ENCODE data around the gene FAM110A. TPM values are rescaled to one million over a fixed set of nuclear protein-coding genes. Genes with fewer than 3 reads are reported as not detected.

The FAM110A gene
- total RNA-seq, 4 donors from 2014 or later: 2.8 to 6.9 (median 4.7) TPM

DNA sequence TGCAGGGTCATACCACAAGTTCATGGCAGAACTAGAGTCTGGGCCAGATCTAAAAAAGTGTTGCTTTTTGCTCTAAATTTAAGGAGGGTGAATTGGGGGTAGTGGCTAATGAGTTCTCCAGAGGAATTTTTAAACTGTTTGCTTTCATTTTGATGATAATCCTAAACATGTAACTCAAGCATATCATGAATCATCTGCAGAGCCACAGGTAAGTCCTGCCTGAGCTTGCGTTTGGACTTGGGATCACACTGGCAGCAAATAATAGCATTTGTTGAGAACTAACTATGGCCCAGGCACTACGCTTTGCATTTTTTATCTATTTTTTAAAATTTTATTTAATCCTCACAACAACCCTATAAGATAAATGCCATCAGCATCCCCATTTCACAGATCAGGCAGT lies 27.4 kb downstream of the FAM110A start:
- Histone ChIP-seq H3K4me1 (no peaks in the 10 kb centered on the region), H3K36me3 (no peaks in the 10 kb centered on the region), H3K27ac (no peak overlapping the region), H3K9me3 (no peaks in the 10 kb centered on the region), H3K4me3 (no peak overlapping the region), H3K27me3 (no peaks in the 10 kb centered on the region)
- TF ChIP-seq POLR2A (IDR thresholded peaks at IDR 0.05): no peak
- TF ChIP-seq, protein P1, sequence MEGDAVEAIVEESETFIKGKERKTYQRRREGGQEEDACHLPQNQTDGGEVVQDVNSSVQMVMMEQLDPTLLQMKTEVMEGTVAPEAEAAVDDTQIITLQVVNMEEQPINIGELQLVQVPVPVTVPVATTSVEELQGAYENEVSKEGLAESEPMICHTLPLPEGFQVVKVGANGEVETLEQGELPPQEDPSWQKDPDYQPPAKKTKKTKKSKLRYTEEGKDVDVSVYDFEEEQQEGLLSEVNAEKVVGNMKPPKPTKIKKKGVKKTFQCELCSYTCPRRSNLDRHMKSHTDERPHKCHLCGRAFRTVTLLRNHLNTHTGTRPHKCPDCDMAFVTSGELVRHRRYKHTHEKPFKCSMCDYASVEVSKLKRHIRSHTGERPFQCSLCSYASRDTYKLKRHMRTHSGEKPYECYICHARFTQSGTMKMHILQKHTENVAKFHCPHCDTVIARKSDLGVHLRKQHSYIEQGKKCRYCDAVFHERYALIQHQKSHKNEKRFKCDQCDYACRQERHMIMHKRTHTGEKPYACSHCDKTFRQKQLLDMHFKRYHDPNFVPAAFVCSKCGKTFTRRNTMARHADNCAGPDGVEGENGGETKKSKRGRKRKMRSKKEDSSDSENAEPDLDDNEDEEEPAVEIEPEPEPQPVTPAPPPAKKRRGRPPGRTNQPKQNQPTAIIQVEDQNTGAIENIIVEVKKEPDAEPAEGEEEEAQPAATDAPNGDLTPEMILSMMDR (IDR thresholded peaks at IDR 0.05): no peak
- TF ChIP-seq EP300 (IDR thresholded peaks at IDR 0.05): no peak
- 90 to 95% methylated on average over 2 of the region's 2 CpGs for WGBS, 2 donors
- DNase-seq (ENCODE audit: low spot score in 2 of 2): no peak

DNA sequence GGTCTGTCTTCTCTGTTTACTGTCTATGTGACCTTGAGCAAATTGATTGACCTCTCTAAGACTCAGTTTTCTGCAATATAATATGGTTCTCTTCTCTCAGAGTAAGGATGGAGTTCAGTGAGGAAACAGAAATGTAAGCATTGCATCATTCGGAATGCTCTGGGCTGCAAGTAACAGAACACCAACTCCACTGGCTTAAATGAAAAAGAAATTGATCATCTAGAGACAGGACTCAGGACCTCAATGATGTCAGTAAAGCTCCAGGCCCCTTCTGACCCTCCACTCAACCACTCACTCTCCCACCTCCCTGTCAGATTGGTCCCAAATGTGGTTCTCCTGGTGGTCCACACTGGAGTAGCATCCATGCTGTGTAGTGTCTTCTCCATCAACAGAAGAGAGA lies 31.9 kb downstream of the FAM110A start:
- H3K36me3 ChIP-seq: no peaks in the 10 kb centered on the region
- no peaks in the 10 kb centered on the region for H3K9me3 ChIP-seq
- no peak overlapping the region for H3K27ac ChIP-seq
- WGBS, 2 donors: 95 to 100% methylated on average over 1 of the region's 1 CpG
- no peak for TF ChIP-seq POLR2A (IDR thresholded peaks at IDR 0.05)
- TF ChIP-seq, protein P1 (IDR thresholded peaks at IDR 0.05): no peak
- TF ChIP-seq EP300 (IDR thresholded peaks at IDR 0.05): no peak
- DNase-seq (ENCODE audit: low spot score in 2 of 2): no peak
- no peaks in the 10 kb centered on the region for H3K27me3 ChIP-seq
- no peaks in the 10 kb centered on the region for H3K4me1 ChIP-seq
- no peak overlapping the region for H3K4me3 ChIP-seq

DNA sequence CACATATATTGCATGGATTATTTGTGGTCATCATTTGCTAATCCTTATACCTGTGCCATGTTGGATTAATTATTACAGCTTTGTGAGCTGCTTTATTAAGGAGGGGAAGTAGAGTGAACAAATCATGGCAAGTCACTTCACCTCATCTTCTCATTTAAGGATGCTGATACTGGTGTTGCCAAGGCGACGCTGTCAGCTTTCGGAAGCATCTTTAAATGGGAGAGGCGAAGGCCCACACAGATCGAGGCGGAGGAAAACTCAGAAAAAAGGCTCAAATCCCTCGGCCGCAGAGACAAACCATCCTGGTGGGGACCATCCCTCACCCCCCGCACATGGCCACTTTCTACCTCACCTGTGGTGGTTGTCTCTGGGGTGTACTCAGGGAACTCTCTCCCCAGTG lies 34.8 kb downstream of the FAM110A start:
- no peaks in the 10 kb centered on the region for H3K9me3 ChIP-seq
- H3K4me1 ChIP-seq: no peaks in the 10 kb centered on the region
- TF ChIP-seq POLR2A (IDR thresholded peaks at IDR 0.05): no peak
- TF ChIP-seq, protein P1 (IDR thresholded peaks at IDR 0.05): no peak
- no peak for TF ChIP-seq EP300 (IDR thresholded peaks at IDR 0.05)
- WGBS, 2 donors: 80 to 86% methylated on average over 9 of the region's 9 CpGs
- DNase-seq (ENCODE audit: low spot score in 2 of 2): no peak
- no peaks in the 10 kb centered on the region for H3K36me3 ChIP-seq
- H3K4me3 ChIP-seq: no peak overlapping the region
- H3K27ac ChIP-seq: no peak overlapping the region
- H3K27me3 ChIP-seq: no peaks in the 10 kb centered on the region

DNA sequence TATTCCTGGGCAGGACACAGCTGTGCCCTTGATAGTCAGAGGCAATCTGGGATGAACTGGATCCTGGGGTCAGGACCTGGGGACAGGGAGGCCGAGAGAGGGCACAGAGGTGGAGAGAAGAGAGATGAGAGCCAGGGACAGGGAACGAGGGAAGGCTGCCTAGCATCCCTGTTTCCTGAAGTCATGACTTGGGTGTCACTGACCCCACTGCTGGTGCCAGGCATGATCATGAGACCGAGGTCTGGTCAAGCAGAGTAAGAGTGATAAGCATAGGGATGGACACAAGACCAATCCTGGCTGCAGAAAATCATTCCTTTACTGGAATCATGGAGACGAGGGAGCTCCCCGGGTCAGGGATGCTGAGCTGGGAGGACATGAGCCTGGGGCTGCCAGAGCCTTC lies 36.1 kb downstream of the FAM110A start:
- Histone ChIP-seq H3K4me3 (no peak overlapping the region), H3K27ac (no peak overlapping the region), H3K4me1 (no peaks in the 10 kb centered on the region), H3K36me3 (no peaks in the 10 kb centered on the region), H3K9me3 (no peaks in the 10 kb centered on the region), H3K27me3 (no peaks in the 10 kb centered on the region)
- no peak for DNase-seq (ENCODE audit: low spot score in 2 of 2)
- 56 to 57% methylated on average over 5 of the region's 5 CpGs for WGBS, 2 donors
- TF ChIP-seq POLR2A (IDR thresholded peaks at IDR 0.05) (no peak), EP300 (IDR thresholded peaks at IDR 0.05) (no peak)
- TF ChIP-seq, protein P1 (IDR thresholded peaks at IDR 0.05): no peak

DNA sequence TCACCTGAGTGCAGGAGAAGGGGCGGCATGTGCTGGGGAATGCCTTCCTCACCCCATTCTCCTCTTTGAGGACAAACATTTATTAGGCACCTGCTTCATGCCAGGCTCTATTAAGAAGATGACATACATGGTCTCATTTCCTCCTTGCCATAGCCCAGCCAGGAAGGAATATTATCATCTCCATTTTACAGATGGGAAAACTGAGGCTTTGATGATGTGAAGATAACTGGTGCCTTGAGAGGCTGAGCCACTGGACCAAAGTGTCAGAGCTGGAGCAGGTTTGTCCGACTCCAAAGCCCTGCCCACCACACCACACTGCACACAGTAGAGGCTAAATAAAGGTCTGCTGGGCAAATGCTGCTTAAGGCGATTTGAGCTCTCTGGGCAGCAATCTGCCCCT lies 37.2 kb downstream of the FAM110A start:
- Histone ChIP-seq H3K9me3 (no peaks in the 10 kb centered on the region), H3K36me3 (no peaks in the 10 kb centered on the region), H3K27ac (no peak overlapping the region), H3K4me3 (no peak overlapping the region), H3K27me3 (no peaks in the 10 kb centered on the region), H3K4me1 (no peaks in the 10 kb centered on the region)
- TF ChIP-seq POLR2A (IDR thresholded peaks at IDR 0.05) (no peak), EP300 (IDR thresholded peaks at IDR 0.05) (no peak)
- TF ChIP-seq, protein P1 (IDR thresholded peaks at IDR 0.05): no peak
- DNase-seq (ENCODE audit: low spot score in 2 of 2): no peak
- 70 to 92% methylated on average over 3 of the region's 3 CpGs for WGBS, 2 donors
